Mesothelial cell of epicardium (in vitro differentiated cells): ENCODE data around the gene IGFBP2. TPM values are rescaled to one million over a fixed set of nuclear protein-coding genes. Genes with fewer than 3 reads are reported as not detected.

ENCODE experiments used
- DNase-seq, 2 experiments: peaks; one replicate each; pipeline ENCODE4 v3.0.0; 2021; ENCODE audit warnings: low spot score in 2 of 2; ENCODE audit not compliant: unreplicated experiment in 2 of 2
- H3K27ac Mint-ChIP-seq: 2 replicates; pipeline ENCODE4 v1.8.0; 2021; ENCODE audit warnings: mixed read lengths
- H3K27me3 Mint-ChIP-seq: 2 replicates; pipeline ENCODE4 v1.8.0; 2021; ENCODE audit warnings: low read depth, mixed read lengths
- H3K36me3 Mint-ChIP-seq: 2 replicates; pipeline ENCODE4 v1.8.0; 2021; ENCODE audit warnings: mixed read lengths
- H3K4me1 Mint-ChIP-seq: 2 replicates; pipeline ENCODE4 v1.8.0; 2021; ENCODE audit warnings: mixed read lengths
- H3K4me3 Mint-ChIP-seq: 2 replicates; pipeline ENCODE4 v1.8.0; 2021; ENCODE audit warnings: mild to moderate bottlenecking, moderate library complexity, mixed read lengths
- H3K9me3 Mint-ChIP-seq: 2 replicates; pipeline ENCODE4 v1.8.0; 2021; ENCODE audit warnings: mixed read lengths
- CTCF ChIP-seq: fragments of 200-600 bp; sonication (generic); IDR thresholded peaks from one replicate; pipeline ENCODE4 v1.5.0; 2021; ENCODE audit warnings: antibody characterized with exemption; ENCODE audit not compliant: unreplicated experiment
- total RNA-seq: library from RNA; stranded (reverse); gene quantifications from 3 replicates; pipeline ENCODE4 v1.2.1, GENCODE V29; 2021

IGFBP2 gene
- total RNA-seq, 1 donor from 2014 or later: 376 TPM

- Mint-ChIP-seq H3K9me3 (no peaks in the 10 kb centered on the region), H3K4me1 (peaks cover 18% of the 10 kb centered on the region), H3K36me3 (peaks cover 32% of the 10 kb centered on the region), H3K27ac (no peak overlapping the region), H3K4me3 (no peak overlapping the region), H3K27me3 (no peaks in the 10 kb centered on the region)
- TF ChIP-seq CTCF: no peak
- DNase-seq: no peak
These were observed 12.9 kb downstream of the IGFBP2 start for GRCh38 chr2:216646116-216646515.

GRCh38 chr2:216648105-216648504 lies 14.9 kb downstream of the IGFBP2 start:
- no peak for TF ChIP-seq CTCF
- Mint-ChIP-seq H3K9me3 (no peaks in the 10 kb centered on the region), H3K27ac (no peak overlapping the region), H3K4me1 (peaks cover 31% of the 10 kb centered on the region), H3K4me3 (no peak overlapping the region), H3K27me3 (no peaks in the 10 kb centered on the region), H3K36me3 (peaks cover 25% of the 10 kb centered on the region)
- DNase-seq: no peak

- no peak for TF ChIP-seq CTCF
- Mint-ChIP-seq H3K4me1 (peaks cover 24% of the 10 kb centered on the region), H3K4me3 (no peak overlapping the region), H3K36me3 (peaks cover 21% of the 10 kb centered on the region), H3K27ac (no peak overlapping the region), H3K9me3 (no peaks in the 10 kb centered on the region), H3K27me3 (no peaks in the 10 kb centered on the region)
- no peak for DNase-seq
These were observed 16.4 kb downstream of the IGFBP2 start for GRCh38 chr2:216649574-216649973.

- no peak for TF ChIP-seq CTCF
- no peaks in the 10 kb centered on the region for H3K9me3 Mint-ChIP-seq
These were observed 17.5 kb downstream of the IGFBP2 start for GRCh38 chr2:216650626-216651257.

GRCh38 chr2:216651351-216651881 lies 18.2 kb downstream of the IGFBP2 start:
- peaks cover 15% of the 10 kb centered on the region for H3K36me3 Mint-ChIP-seq
- TF ChIP-seq CTCF: no peak
- H3K27ac Mint-ChIP-seq: peak overlapping the region; percentile 71
- no peak overlapping the region for H3K4me3 Mint-ChIP-seq
- no peak for DNase-seq
- H3K4me1 Mint-ChIP-seq: peaks cover 15% of the 10 kb centered on the region
- H3K27me3 Mint-ChIP-seq: no peaks in the 10 kb centered on the region
- no peaks in the 10 kb centered on the region for H3K9me3 Mint-ChIP-seq

More at GRCh38 chr2:216650626-216651257, 17.5 kb downstream of the IGFBP2 start:
- peaks cover 15% of the 10 kb centered on the region for H3K4me1 Mint-ChIP-seq
- DNase-seq: no peak
- H3K4me3 Mint-ChIP-seq: no peak overlapping the region
- H3K27me3 Mint-ChIP-seq: no peaks in the 10 kb centered on the region
- H3K36me3 Mint-ChIP-seq: peaks cover 22% of the 10 kb centered on the region
- H3K27ac Mint-ChIP-seq: peak overlapping the region; percentile 71

- no peaks in the 10 kb centered on the region for H3K27me3 Mint-ChIP-seq
- DNase-seq: no peak
- no peak overlapping the region for H3K4me3 Mint-ChIP-seq
- no peak for TF ChIP-seq CTCF
- peak overlapping the region; percentile 76 for H3K27ac Mint-ChIP-seq
- H3K4me1 Mint-ChIP-seq: peaks cover 17% of the 10 kb centered on the region
- peaks cover 13% of the 10 kb centered on the region for H3K36me3 Mint-ChIP-seq
- no peaks in the 10 kb centered on the region for H3K9me3 Mint-ChIP-seq
These were observed 19.3 kb downstream of the IGFBP2 start for GRCh38 chr2:216652566-216652965.
